Measurements from ENCODE around the gene KDM4F.

KDM4F gene

GRCh38 chr11:95076416-95076815 is 27.2 kb downstream of the KDM4F start:
- H3K27ac ChIP-seq = no peak overlapping the region
- no peak for TF ChIP-seq ZFX (IDR thresholded peaks at IDR 0.05; ENCODE audit: borderline replicate concordance)
- no peak for TF ChIP-seq CTCF (IDR thresholded peaks at IDR 0.05)

GRCh38 chr11:95076981-95077380 is 27.8 kb downstream of the KDM4F start:
- TF ChIP-seq ZFX (IDR thresholded peaks at IDR 0.05; ENCODE audit: borderline replicate concordance) (no peak), CTCF (IDR thresholded peaks at IDR 0.05) (no peak)
- no peak overlapping the region for H3K27ac ChIP-seq

- no peak overlapping the region for H3K27ac ChIP-seq
- TF ChIP-seq CTCF (IDR thresholded peaks at IDR 0.05) (no peak), ZFX (IDR thresholded peaks at IDR 0.05; ENCODE audit: borderline replicate concordance) (no peak)
Measured at GRCh38 chr11:95078526-95078925, 29.3 kb downstream of the KDM4F start.

- TF ChIP-seq ZFX (IDR thresholded peaks at IDR 0.05; ENCODE audit: borderline replicate concordance) = no peak
Measured at GRCh38 chr11:95081010-95081409, 31.8 kb downstream of the KDM4F start.

GRCh38 chr11:95081412-95081811 is 32.2 kb downstream of the KDM4F start:
- no peak for TF ChIP-seq CTCF (IDR thresholded peaks at IDR 0.05)
- H3K27ac ChIP-seq = no peak overlapping the region

More at GRCh38 chr11:95081010-95081409, 31.8 kb downstream of the KDM4F start:
- H3K27ac ChIP-seq = no peak overlapping the region

- TF ChIP-seq CTCF (IDR thresholded peaks at IDR 0.05) = no peak
- no peak for TF ChIP-seq ZFX (IDR thresholded peaks at IDR 0.05; ENCODE audit: borderline replicate concordance)
- H3K27ac ChIP-seq = no peak overlapping the region
Measured at GRCh38 chr11:95082576-95083001, 33.4 kb downstream of the KDM4F start.

- TF ChIP-seq ZFX (IDR thresholded peaks at IDR 0.05; ENCODE audit: borderline replicate concordance) (no peak), CTCF (IDR thresholded peaks at IDR 0.05) (no peak)
- no peak overlapping the region for H3K27ac ChIP-seq
Measured at GRCh38 chr11:95084509-95084908, 35.3 kb downstream of the KDM4F start.

- no peak overlapping the region for H3K27ac ChIP-seq
- TF ChIP-seq ZFX (IDR thresholded peaks at IDR 0.05; ENCODE audit: borderline replicate concordance) (no peak), CTCF (IDR thresholded peaks at IDR 0.05) (no peak)
Measured at GRCh38 chr11:95085117-95085816, 36.0 kb downstream of the KDM4F start.
